ENCODE measurements around the gene SEMA6A.

Gene SEMA6A

DNA sequence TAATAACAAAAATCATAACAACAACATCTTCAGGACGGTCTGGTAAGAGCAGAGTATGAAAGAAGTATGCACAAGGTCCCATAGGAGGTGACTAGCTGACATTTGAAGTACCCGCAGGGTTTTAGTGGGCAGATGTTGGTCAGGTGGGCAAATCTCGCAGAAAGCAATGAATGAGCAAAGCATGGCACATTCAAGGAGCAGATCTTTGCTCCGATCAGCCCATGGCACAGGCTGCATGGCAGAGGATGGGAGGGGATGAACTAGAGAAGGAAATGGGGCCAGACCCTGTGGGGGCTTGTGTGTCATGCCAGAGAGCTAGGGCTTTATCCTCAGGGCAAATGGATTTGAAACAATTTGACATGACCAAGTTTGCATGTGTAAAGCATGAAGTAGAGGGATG lies 90.0 kb downstream of the SEMA6A start:
- Histone ChIP-seq H3K4me3 (ENCODE audit: severe bottlenecking) (no peak overlapping the region), H3K27ac (ENCODE audit: poor library complexity, severe bottlenecking) (no peak overlapping the region), H3K4me1 (ENCODE audit: insufficient read depth, poor library complexity, severe bottlenecking) (peaks cover 4% of the 10 kb centered on the region), H3K9me3 (ENCODE audit: severe bottlenecking) (no peaks in the 10 kb centered on the region), H3K36me3 (ENCODE audit: low read depth) (no peaks in the 10 kb centered on the region), H3K27me3 (ENCODE audit: insufficient read depth, poor library complexity, severe bottlenecking) (no peaks in the 10 kb centered on the region)
- TF ChIP-seq, protein P1, sequence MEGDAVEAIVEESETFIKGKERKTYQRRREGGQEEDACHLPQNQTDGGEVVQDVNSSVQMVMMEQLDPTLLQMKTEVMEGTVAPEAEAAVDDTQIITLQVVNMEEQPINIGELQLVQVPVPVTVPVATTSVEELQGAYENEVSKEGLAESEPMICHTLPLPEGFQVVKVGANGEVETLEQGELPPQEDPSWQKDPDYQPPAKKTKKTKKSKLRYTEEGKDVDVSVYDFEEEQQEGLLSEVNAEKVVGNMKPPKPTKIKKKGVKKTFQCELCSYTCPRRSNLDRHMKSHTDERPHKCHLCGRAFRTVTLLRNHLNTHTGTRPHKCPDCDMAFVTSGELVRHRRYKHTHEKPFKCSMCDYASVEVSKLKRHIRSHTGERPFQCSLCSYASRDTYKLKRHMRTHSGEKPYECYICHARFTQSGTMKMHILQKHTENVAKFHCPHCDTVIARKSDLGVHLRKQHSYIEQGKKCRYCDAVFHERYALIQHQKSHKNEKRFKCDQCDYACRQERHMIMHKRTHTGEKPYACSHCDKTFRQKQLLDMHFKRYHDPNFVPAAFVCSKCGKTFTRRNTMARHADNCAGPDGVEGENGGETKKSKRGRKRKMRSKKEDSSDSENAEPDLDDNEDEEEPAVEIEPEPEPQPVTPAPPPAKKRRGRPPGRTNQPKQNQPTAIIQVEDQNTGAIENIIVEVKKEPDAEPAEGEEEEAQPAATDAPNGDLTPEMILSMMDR (IDR thresholded peaks at IDR 0.05; ENCODE audit: poor library complexity, severe bottlenecking) = no peak
- ATAC-seq (ENCODE audit: low read depth) (no peak), DNase-seq (ENCODE audit: low spot score) (no peak)

DNA sequence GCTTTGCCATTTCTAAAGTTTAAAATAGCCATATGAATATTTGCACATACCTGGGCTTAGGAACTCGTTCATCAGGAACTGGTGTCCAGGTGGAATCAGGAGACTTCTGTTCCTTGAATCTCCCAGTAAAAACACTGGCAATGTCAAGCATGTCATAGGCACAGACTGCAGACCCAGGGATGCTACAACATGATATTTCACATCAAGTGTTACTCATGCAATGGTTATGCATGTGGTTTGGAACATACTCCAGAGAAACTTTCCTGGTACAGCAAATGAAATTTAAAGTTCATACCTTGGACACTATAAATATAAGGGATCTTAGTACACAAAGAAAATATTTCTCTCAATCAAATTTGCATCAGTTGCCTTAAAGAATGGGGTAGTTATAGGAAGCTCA lies 92.2 kb downstream of the SEMA6A start:
- no peaks in the 10 kb centered on the region for H3K36me3 ChIP-seq (ENCODE audit: low read depth)
- DNase-seq (ENCODE audit: low spot score) = no peak
- no peak overlapping the region for H3K27ac ChIP-seq (ENCODE audit: poor library complexity, severe bottlenecking)
- H3K4me3 ChIP-seq (ENCODE audit: severe bottlenecking) = no peak overlapping the region
- no peaks in the 10 kb centered on the region for H3K9me3 ChIP-seq (ENCODE audit: severe bottlenecking)
- ATAC-seq (ENCODE audit: low read depth) = peak; percentile 70
- TF ChIP-seq, protein P1 (IDR thresholded peaks at IDR 0.05; ENCODE audit: poor library complexity, severe bottlenecking) = no peak
- peaks cover 6% of the 10 kb centered on the region for H3K4me1 ChIP-seq (ENCODE audit: insufficient read depth, poor library complexity, severe bottlenecking)
- no peaks in the 10 kb centered on the region for H3K27me3 ChIP-seq (ENCODE audit: insufficient read depth, poor library complexity, severe bottlenecking)

DNA sequence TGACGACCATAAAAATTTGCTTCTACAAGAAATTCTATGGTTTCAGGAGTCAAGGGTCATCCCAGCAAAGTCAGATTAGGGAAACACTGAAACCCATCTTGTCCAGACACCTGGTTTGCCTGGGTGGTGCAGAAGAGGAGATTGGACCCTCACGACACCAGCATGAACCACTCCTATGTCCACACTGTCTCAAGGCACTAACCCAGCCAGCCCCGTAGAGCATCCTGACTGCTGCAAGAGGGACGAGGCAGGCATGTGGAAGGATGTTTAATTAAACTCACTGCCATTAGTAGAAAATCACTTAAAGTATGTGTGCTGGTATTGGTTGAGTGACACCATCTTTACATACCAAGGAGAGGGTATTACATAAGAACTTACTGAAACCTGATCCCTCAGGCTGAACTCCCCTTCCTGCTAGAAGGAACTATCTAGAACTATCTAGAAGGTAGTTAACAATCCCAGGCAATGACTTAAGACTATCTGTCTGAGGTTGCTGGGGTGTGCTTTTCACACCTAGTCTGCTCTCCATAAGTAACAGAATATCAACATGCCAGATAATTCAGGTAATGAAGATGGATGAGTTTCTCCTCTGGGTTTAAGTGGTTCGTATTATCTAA lies 93.6 kb downstream of the SEMA6A start:
- DNase-seq (ENCODE audit: low spot score) = no peak
- H3K27me3 ChIP-seq (ENCODE audit: insufficient read depth, poor library complexity, severe bottlenecking) = no peaks in the 10 kb centered on the region
- H3K4me1 ChIP-seq (ENCODE audit: insufficient read depth, poor library complexity, severe bottlenecking) = peaks cover 7% of the 10 kb centered on the region
- H3K4me3 ChIP-seq (ENCODE audit: severe bottlenecking) = no peak overlapping the region
- H3K9me3 ChIP-seq (ENCODE audit: severe bottlenecking) = peaks cover 7% of the 10 kb centered on the region
- no peaks in the 10 kb centered on the region for H3K36me3 ChIP-seq (ENCODE audit: low read depth)
- no peak for ATAC-seq (ENCODE audit: low read depth)
- no peak overlapping the region for H3K27ac ChIP-seq (ENCODE audit: poor library complexity, severe bottlenecking)
- TF ChIP-seq, protein P1 (IDR thresholded peaks at IDR 0.05; ENCODE audit: poor library complexity, severe bottlenecking) = no peak

DNA sequence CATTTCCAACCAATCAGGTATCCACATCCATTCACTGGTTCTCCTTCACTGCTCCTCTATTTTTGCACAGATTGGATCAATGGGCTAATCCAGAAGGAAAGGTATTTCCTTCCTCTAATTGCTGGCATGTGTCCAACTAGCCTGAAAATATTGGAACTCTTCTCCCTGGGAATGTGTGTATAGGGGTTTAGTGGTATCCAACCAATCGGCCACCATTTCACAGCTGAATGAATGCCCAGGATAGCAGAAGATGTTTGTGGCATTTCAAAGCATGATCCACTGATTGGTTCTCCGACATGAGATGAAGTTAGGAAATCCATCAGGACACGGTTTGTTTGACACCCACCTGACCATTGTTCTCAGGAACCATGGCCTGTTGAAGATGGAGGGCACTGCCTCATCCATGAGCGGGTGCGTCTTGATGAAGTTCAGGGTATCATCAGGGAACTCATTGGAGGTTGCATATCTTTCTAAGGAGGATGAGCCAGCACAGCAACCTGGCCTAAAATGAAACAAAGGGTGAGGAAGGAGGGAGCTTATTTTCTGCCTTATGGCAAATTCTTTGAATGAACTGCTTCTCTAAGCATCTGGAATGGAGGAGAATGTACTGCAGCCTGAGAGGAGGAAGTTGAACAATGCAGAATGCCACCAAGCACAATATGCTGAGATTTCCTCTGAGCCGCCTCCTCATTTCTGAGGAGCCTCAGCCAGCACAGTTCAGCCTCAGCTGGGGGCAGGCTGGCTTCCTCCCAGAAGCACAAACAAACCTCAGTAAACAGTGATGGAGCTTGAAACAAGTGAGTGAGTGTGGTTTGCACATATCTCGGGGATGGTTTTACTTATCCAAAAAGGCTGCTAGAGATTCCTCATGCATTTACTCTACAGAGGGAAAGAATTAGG lies 94.6 kb downstream of the SEMA6A start:
- H3K36me3 ChIP-seq (ENCODE audit: low read depth) = no peaks in the 10 kb centered on the region

More for the DNA sequence above, 94.6 kb downstream of the SEMA6A start:
- DNase-seq (ENCODE audit: low spot score) = no peak
- no peak overlapping the region for H3K27ac ChIP-seq (ENCODE audit: poor library complexity, severe bottlenecking)
- no peak overlapping the region for H3K4me3 ChIP-seq (ENCODE audit: severe bottlenecking)
- H3K27me3 ChIP-seq (ENCODE audit: insufficient read depth, poor library complexity, severe bottlenecking) = no peaks in the 10 kb centered on the region
- H3K9me3 ChIP-seq (ENCODE audit: severe bottlenecking) = peaks cover 7% of the 10 kb centered on the region
- no peak for ATAC-seq (ENCODE audit: low read depth)
- TF ChIP-seq, protein P1 (IDR thresholded peaks at IDR 0.05; ENCODE audit: poor library complexity, severe bottlenecking) = no peak
- peaks cover 7% of the 10 kb centered on the region for H3K4me1 ChIP-seq (ENCODE audit: insufficient read depth, poor library complexity, severe bottlenecking)

Measured in RWPE2 (cell line).